Immature natural killer cell (primary cell): Measurements from ENCODE around the gene SLC51A. TPM values are rescaled to one million over a fixed set of nuclear protein-coding genes. Genes with fewer than 3 reads are reported as not detected.

Source experiments
- DNase-seq, 3 donors: peaks; one replicate each; pipeline ENCODE4 v3.0.0; 2022; ENCODE audit warnings: mixed read lengths in 1 of 3
- H3K27ac Mint-ChIP-seq, 6 donors: one replicate each; pipeline ENCODE4 v1.8.0; 2020; ENCODE audit warnings: mixed read lengths in 6 of 6, mild to moderate bottlenecking in 5 of 6, inconsistent platforms in 4 of 6, moderate library complexity in 3 of 6
- H3K27me3 Mint-ChIP-seq, 3 donors: one replicate each; pipeline ENCODE4 v1.8.0; 2020 to 2021; ENCODE audit warnings: low read depth in 3 of 3, mild to moderate bottlenecking in 3 of 3, mixed read lengths in 3 of 3, moderate library complexity in 3 of 3, inconsistent platforms in 1 of 3
- H3K36me3 Mint-ChIP-seq, 3 donors: one replicate each; pipeline ENCODE4 v1.8.0; 2020; ENCODE audit warnings: mixed read lengths in 3 of 3, inconsistent platforms in 2 of 3, mild to moderate bottlenecking in 2 of 3
- H3K4me1 Mint-ChIP-seq, 2 donors: one replicate each; pipeline ENCODE4 v1.8.0; 2020; ENCODE audit warnings: inconsistent platforms in 2 of 2, mild to moderate bottlenecking in 2 of 2, mixed read lengths in 2 of 2, moderate library complexity in 1 of 2
- H3K4me3 Mint-ChIP-seq, 5 donors: one replicate each; pipeline ENCODE4 v1.8.0; 2020; ENCODE audit warnings: mild to moderate bottlenecking in 5 of 5, mixed read lengths in 5 of 5, inconsistent platforms in 3 of 5, moderate library complexity in 3 of 5
- H3K9me3 Mint-ChIP-seq, 6 donors: one replicate each; pipeline ENCODE4 v1.8.0; 2020; ENCODE audit warnings: mild to moderate bottlenecking in 6 of 6, mixed read lengths in 6 of 6, inconsistent platforms in 4 of 6, moderate library complexity in 3 of 6
- polyA plus RNA-seq, 3 donors: library from polyadenylated mRNA; unstranded; fragments of 300-500 nt; fragmentation: Illumina TruSeq; gene quantifications; one replicate each; pipeline ENCODE4 v1.2.3, GENCODE V29; 2021

Gene SLC51A
- polyA plus RNA-seq, 3 donors from 2014 or later = 0.62 to 1.6 TPM; not detected in 1

DNA sequence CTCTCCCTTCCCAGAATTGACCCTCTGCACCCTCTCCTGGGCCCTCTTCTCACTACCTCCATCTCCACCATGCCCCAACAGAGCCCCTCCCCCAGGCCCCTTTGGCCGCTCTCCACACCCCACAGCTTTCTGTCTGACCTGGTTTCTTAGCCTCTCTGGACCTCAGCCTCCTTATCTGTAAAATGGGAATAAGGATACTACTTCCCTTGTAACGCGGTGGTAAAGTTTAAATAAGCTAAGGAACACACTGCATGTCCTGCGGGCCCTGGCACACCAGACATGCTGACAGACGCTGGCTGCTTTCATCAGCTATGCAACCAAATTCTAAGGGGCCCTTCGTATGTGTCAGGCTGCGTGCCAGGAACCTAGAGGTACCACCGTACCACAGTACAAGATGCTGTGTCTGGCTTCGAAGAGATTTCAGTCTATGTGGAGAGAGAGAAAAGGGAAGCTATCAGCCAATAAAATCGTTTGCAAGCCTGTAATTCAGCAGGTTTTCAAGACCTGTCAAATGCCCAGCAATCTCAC lies 777 bp upstream of the SLC51A start:
- H3K4me1 Mint-ChIP-seq = peaks cover 12 to 15% of the 10 kb centered on the region in 2 donors
- no peak overlapping the region for H3K4me3 Mint-ChIP-seq
- no peaks in the 10 kb centered on the region for H3K36me3 Mint-ChIP-seq
- no peaks in the 10 kb centered on the region for H3K9me3 Mint-ChIP-seq
- H3K27me3 Mint-ChIP-seq = peaks cover 0 to 11% (median 4%) of the 10 kb centered on the region in 3 donors
- DNase-seq = no peak
- H3K27ac Mint-ChIP-seq = no peak overlapping the region

- DNase-seq = no peak
- Mint-ChIP-seq H3K9me3 (no peaks in the 10 kb centered on the region), H3K4me3 (no peak overlapping the region), H3K36me3 (no peaks in the 10 kb centered on the region), H3K27ac (no peak overlapping the region), H3K27me3 (peaks cover 0 to 9% (median 4%) of the 10 kb centered on the region in 3 donors), H3K4me1 (peaks cover 12 to 16% of the 10 kb centered on the region in 2 donors)
Measured at GRCh38 chr3:196216681-196217211, 412 bp downstream of the SLC51A start.

GRCh38 chr3:196217307-196218154 lies 1.2 kb downstream of the SLC51A start:
- Mint-ChIP-seq H3K27me3 (peaks cover 0 to 9% (median 4%) of the 10 kb centered on the region in 3 donors), H3K4me1 (peaks cover 12 to 16% of the 10 kb centered on the region in 2 donors), H3K36me3 (no peaks in the 10 kb centered on the region), H3K9me3 (no peaks in the 10 kb centered on the region), H3K4me3 (peak overlapping the region in 3 of 5 donors; percentile 15 to 36 (median 35)), H3K27ac (peak overlapping the region in 2 of 6 donors; percentile 13 to 42)
- no peak for DNase-seq

DNA sequence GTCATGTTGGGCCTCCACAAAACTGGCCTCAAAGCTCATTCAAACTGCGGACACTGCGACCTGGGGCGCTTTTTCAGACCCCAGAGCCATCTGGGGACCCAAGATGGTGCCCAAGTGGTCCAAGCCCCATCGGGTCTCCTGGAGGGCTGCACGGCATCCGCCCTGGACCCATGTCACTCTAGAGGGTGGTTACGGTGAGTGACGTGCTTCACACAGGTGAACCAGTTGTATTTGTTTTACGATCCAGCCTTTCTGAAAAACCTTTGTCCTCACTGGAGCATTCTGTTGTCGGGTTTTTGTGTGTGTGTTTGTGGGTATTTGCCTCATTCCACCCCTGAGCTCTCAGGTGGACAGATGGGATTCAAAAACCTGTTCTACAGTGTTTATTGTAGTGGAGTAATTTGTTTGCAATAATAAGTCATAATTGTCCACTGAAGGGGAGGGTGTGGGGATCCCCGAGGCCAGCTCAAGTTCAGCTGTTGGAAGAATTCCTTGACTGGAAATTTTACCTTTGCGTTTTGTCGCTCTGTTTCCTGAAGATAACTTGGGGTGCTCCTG lies 1.9 kb downstream of the SLC51A start:
- H3K27ac Mint-ChIP-seq = no peak overlapping the region
- H3K36me3 Mint-ChIP-seq = no peaks in the 10 kb centered on the region
- H3K4me1 Mint-ChIP-seq = peaks cover 12 to 16% of the 10 kb centered on the region in 2 donors
- no peak for DNase-seq
- H3K9me3 Mint-ChIP-seq = no peaks in the 10 kb centered on the region
- peaks cover 0 to 10% (median 4%) of the 10 kb centered on the region in 3 donors for H3K27me3 Mint-ChIP-seq
- H3K4me3 Mint-ChIP-seq = no peak overlapping the region

DNA sequence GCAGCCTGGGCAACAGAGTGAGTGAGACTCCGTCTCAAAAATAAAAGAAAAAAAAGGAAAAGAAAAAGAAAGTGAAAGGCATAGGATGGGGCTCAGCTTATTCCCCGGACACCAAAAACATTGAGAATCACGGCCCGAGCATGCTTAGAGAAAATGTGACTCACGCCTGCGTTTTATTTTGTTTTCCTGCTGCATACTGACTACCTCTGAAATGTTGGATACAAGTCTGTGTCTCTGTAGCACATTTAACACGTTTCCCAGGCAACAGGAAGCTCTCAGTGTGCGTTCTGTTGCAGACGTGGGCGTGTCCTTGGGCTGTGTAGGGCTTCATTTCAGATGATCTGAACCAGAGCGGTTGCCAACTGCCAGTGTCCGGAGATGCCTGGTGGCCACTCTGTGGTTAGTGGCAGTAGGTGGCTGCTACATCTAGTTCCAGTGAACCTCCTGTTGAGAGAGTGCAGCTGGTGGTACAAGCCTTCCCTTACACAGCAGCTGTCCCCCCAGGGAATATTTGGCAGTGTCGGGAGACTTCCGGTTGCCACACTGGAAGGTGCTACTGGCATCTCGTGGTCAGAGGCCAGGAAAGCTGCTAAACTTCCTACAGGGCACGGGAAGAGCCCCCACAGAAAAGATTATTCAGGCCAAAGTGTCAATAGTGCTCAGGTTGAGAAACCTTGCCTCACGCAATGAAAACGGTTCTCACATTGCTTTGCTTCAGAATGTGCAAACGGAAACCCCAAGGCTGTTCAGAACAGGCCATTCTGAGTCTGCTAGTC lies 3.0 kb downstream of the SLC51A start:
- Mint-ChIP-seq H3K27ac (peak overlapping the region; percentile 57 to 82 (median 75)), H3K4me3 (peak overlapping the region; percentile 81 to 88 (median 84)), H3K27me3 (peaks cover 0 to 8% (median 4%) of the 10 kb centered on the region in 3 donors), H3K4me1 (peaks cover 12 to 16% of the 10 kb centered on the region in 2 donors), H3K9me3 (no peaks in the 10 kb centered on the region), H3K36me3 (no peaks in the 10 kb centered on the region)
- peak; percentile 48 to 65 (median 53) for DNase-seq

DNA sequence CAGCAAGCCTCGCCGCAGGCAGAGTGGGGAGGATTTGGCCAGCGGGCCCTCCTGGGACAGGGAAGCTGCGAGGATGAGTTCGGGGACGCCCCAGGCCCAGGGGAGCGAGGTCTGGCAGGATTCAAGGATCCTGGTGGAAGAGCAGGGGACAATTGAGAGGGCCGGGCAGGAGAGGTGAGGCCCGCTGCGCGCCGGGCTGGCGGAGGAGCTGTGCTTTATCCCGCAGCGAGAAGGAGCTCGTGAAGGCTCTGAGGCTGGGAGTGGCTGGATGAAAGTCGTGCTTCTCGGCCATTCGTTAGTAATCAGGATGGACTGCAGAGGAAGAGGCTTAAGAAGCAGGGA lies 3.6 kb downstream of the SLC51A start:
- no peaks in the 10 kb centered on the region for H3K36me3 Mint-ChIP-seq
- H3K4me1 Mint-ChIP-seq = peaks cover 12 to 16% of the 10 kb centered on the region in 2 donors
- peak overlapping the region in 5 of 6 donors; percentile 61 to 82 (median 77) for H3K27ac Mint-ChIP-seq
- H3K9me3 Mint-ChIP-seq = no peaks in the 10 kb centered on the region
- peak overlapping the region; percentile 54 to 88 (median 84) for H3K4me3 Mint-ChIP-seq
- no peak for DNase-seq
- H3K27me3 Mint-ChIP-seq = peaks cover 0 to 8% (median 4%) of the 10 kb centered on the region in 3 donors

DNA sequence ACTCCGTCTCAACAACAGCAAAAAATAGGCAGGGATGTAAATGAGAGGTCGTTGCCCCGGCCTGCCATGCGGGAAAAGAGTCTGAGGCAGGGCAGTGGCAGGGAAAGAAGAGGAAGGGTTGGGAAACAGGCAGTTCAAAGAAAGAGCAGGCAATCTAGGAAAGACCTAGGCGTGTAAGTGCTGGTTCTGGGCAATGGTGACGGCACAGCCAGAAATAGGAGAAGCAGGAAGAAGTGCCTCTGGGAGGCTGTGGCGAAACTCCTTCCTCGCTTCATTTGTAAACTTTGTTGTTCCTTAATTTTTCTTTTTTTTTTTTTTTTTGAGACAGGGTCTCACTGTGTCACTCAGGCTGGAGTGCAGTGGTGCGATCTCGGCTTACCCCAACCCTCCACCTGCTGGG lies 4.3 kb downstream of the SLC51A start:
- Mint-ChIP-seq H3K36me3 (no peaks in the 10 kb centered on the region), H3K27me3 (peaks cover 0 to 8% (median 6%) of the 10 kb centered on the region in 3 donors), H3K27ac (peak overlapping the region in 1 of 6 donors; percentile 61), H3K4me1 (peaks cover 12 to 16% of the 10 kb centered on the region in 2 donors), H3K9me3 (no peaks in the 10 kb centered on the region), H3K4me3 (no peak overlapping the region)
- DNase-seq = no peak

DNA sequence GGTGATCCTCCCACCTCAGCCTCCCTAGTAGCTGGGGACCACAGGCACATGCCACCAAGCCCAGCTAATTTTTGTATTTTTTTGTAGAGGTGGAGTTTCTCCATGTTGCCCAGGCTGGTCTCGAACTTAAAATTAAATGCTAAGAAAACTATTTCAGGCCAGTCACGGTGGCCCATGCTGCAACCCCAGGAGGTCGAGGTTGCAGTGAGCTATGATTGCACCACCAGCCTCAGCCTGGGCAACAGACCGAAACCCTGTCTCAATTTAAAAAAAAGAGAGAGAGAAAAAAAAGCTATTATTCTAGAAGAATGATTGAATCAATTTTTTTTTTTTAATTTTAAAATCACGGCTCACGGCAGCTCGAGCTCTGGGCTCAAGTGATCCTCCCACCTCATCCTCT lies 4.7 kb downstream of the SLC51A start:
- no peak overlapping the region for H3K4me3 Mint-ChIP-seq
- DNase-seq = no peak
- H3K9me3 Mint-ChIP-seq = no peaks in the 10 kb centered on the region
- H3K36me3 Mint-ChIP-seq = no peaks in the 10 kb centered on the region
- peaks cover 12 to 16% of the 10 kb centered on the region in 2 donors for H3K4me1 Mint-ChIP-seq
- H3K27ac Mint-ChIP-seq = no peak overlapping the region
- peaks cover 0 to 8% (median 6%) of the 10 kb centered on the region in 3 donors for H3K27me3 Mint-ChIP-seq

- Mint-ChIP-seq H3K27me3 (peaks cover 0 to 8% (median 8%) of the 10 kb centered on the region in 3 donors), H3K36me3 (no peaks in the 10 kb centered on the region), H3K9me3 (no peaks in the 10 kb centered on the region), H3K4me1 (peaks cover 12 to 16% of the 10 kb centered on the region in 2 donors), H3K4me3 (no peak overlapping the region), H3K27ac (no peak overlapping the region)
- DNase-seq = no peak
Measured at GRCh38 chr3:196222876-196223595, 6.7 kb downstream of the SLC51A start.

- Mint-ChIP-seq H3K27ac (no peak overlapping the region), H3K9me3 (no peaks in the 10 kb centered on the region), H3K36me3 (no peaks in the 10 kb centered on the region), H3K4me1 (peaks cover 0 to 3% of the 10 kb centered on the region in 2 donors), H3K27me3 (peaks cover 2 to 6% (median 2%) of the 10 kb centered on the region in 3 donors), H3K4me3 (no peak overlapping the region)
- DNase-seq = no peak
Measured at GRCh38 chr3:196225086-196225485, 8.8 kb downstream of the SLC51A start.

DNA sequence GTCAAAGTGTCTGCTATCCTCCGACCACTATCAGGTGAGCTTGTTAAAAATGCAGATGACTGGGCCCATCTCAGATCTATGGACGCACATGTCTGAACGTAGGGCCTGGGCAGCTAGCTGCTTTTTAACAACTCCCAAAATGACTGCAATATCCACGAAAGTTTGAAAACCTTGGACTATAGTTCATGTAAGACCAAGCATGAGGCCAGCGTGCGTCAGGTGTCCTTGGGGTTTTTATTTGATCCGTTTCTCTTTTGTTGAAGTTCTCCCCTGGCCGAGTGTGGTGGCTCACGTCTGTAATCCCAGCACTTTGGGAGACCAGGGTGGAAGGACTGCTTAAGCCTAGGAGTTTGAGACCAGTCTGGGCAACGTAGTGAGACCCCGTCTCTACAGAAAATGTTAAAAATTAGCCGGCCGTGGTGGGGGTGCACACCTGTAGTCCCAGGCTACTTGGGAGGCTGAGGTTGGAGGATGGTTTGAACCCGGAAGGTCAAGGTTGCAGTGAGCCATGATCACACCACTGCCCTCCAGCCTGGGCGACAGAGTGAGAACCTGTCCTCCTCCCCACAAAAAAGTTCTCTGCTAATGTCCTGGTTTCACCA lies 9.5 kb downstream of the SLC51A start:
- H3K36me3 Mint-ChIP-seq = no peaks in the 10 kb centered on the region
- peaks cover 2 to 6% (median 2%) of the 10 kb centered on the region in 3 donors for H3K27me3 Mint-ChIP-seq
- H3K4me3 Mint-ChIP-seq = no peak overlapping the region
- H3K4me1 Mint-ChIP-seq = no peaks in the 10 kb centered on the region
- H3K27ac Mint-ChIP-seq = no peak overlapping the region
- DNase-seq = no peak
- H3K9me3 Mint-ChIP-seq = no peaks in the 10 kb centered on the region

DNA sequence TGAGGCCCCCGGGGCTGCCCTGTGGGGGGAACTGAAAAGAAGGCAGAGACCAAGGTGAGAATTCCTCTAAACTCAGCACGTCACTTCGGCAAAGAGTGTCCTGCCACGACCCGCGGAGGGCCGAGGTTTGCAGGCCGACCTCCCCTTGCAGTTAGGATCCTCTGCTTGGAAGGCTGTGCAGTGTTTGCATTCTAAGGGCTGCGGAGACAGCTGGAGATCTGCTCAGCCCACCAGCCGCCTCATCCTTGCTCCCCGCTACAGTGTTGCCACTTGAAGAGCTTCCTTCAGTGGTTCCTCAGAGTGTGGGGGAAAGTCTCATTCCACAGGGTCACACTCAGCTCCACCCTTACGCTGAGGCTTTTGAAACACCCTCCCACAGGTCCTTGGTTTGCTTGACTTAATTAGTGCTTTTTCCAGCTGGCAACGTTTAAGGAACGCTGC lies 10.8 kb downstream of the SLC51A start:
- H3K27ac Mint-ChIP-seq = no peak overlapping the region
- no peaks in the 10 kb centered on the region for H3K4me1 Mint-ChIP-seq
- peaks cover 2 to 6% (median 2%) of the 10 kb centered on the region in 3 donors for H3K27me3 Mint-ChIP-seq
- no peaks in the 10 kb centered on the region for H3K36me3 Mint-ChIP-seq
- H3K4me3 Mint-ChIP-seq = no peak overlapping the region
- DNase-seq = no peak
- H3K9me3 Mint-ChIP-seq = no peaks in the 10 kb centered on the region
